CD14-positive monocyte (primary cell): Measurements from ENCODE around the gene C10orf67. TPM values are rescaled to one million over a fixed set of nuclear protein-coding genes. Genes with fewer than 3 reads are reported as not detected.
A peak's percentile ranks its signal among the peaks of the same experiment; 100 is the strongest.

Source experiments
- DNase-seq, 3 donors: peaks; one replicate each; pipeline ENCODE4 v3.0.0-alpha.2; 2011 to 2022
- H2AFZ ChIP-seq: 2 replicates; pipeline ENCODE4 v1.6.0; 2012; ENCODE audit warnings: mild to moderate bottlenecking, low read depth, low read length, inconsistent platforms; ENCODE audit not compliant: insufficient read depth, poor library complexity, severe bottlenecking
- H3K27ac ChIP-seq, 2 donors: 1 replicate in 1 of 2; 2 replicates in 1 of 2; pipeline ENCODE4 v1.5.1; 2012 to 2013; ENCODE audit warnings: low read length in 2 of 2, control low read depth in 1 of 2, inconsistent platforms in 1 of 2, low read depth in 1 of 2, mild to moderate bottlenecking in 1 of 2
- H3K27me3 ChIP-seq, 2 donors: one replicate each; pipeline versions ENCODE4 v1.6.0 to v1.6.1; 2011 to 2013; ENCODE audit warnings: low read length in 2 of 2; ENCODE audit not compliant: control insufficient read depth in 2 of 2, insufficient read depth in 2 of 2
- H3K36me3 ChIP-seq, 2 donors: replicated peaks in 1 of 2; 1 replicate in 1 of 2; 2 replicates in 1 of 2; pipeline versions ENCODE4 v1.5.1 to v1.6.1; 2012 to 2013; ENCODE audit warnings: low read length in 2 of 2, control low read depth in 1 of 2, inconsistent platforms in 1 of 2, mild to moderate bottlenecking in 1 of 2; ENCODE audit not compliant: insufficient read depth in 2 of 2, control insufficient read depth in 1 of 2
- H3K4me1 ChIP-seq, 2 donors: 1 replicate in 1 of 2; 2 replicates in 1 of 2; pipeline versions ENCODE4 v1.5.1 to v1.6.1; 2012 to 2013; ENCODE audit warnings: low read length in 2 of 2, control low read depth in 1 of 2, inconsistent platforms in 1 of 2, mild to moderate bottlenecking in 1 of 2, moderate library complexity in 1 of 2; ENCODE audit not compliant: insufficient read depth in 2 of 2, control insufficient read depth in 1 of 2
- H3K4me2 ChIP-seq: replicated peaks from 2 replicates; pipeline ENCODE3; 2012; ENCODE audit warnings: low read length, moderate library complexity, mild to moderate bottlenecking; ENCODE audit not compliant: poor library complexity, severe bottlenecking; ENCODE audit errors: extremely low read depth
- H3K4me3 ChIP-seq, 3 experiments: fragments of 200-600 bp in 1 of 3; sonication (generic) in 1 of 3; replicated peaks in 1 of 3; 1 replicate in 2 of 3; 2 replicates in 1 of 3; pipeline ENCODE4 v1.5.1; 2011 to 2013; ENCODE audit warnings: low read length in 3 of 3, mild to moderate bottlenecking in 3 of 3, control low read depth in 2 of 3, low read depth in 2 of 3, inconsistent platforms in 1 of 3, moderate library complexity in 1 of 3
- H3K79me2 ChIP-seq: 2 replicates; pipeline ENCODE4 v1.6.0; 2012; ENCODE audit warnings: mild to moderate bottlenecking, control low read depth, inconsistent platforms, low read length, moderate library complexity; ENCODE audit not compliant: insufficient read depth
- H3K9ac ChIP-seq: 2 replicates; pipeline ENCODE4 v1.6.0; 2017; ENCODE audit warnings: low read length, mild to moderate bottlenecking; ENCODE audit not compliant: insufficient read depth, poor library complexity, severe bottlenecking
- H3K9me3 ChIP-seq, 2 donors: replicated peaks in 1 of 2; 1 replicate in 1 of 2; 2 replicates in 1 of 2; pipeline versions ENCODE4 v1.5.1 to v1.6.1; 2012 to 2013; ENCODE audit warnings: low read length in 2 of 2, control low read depth in 1 of 2; ENCODE audit not compliant: control insufficient read depth in 1 of 2, insufficient read depth in 1 of 2
- H4K20me1 ChIP-seq: 2 replicates; pipeline ENCODE4 v1.6.0; 2012; ENCODE audit warnings: mild to moderate bottlenecking, low read length, control low read depth, moderate library complexity; ENCODE audit not compliant: insufficient read depth
- H3K27ac Mint-ChIP-seq, 7 donors: one replicate each; pipeline ENCODE4 v1.8.0; 2020; ENCODE audit warnings: mild to moderate bottlenecking in 7 of 7, mixed read lengths in 7 of 7, moderate library complexity in 6 of 7, inconsistent platforms in 2 of 7
- H3K27me3 Mint-ChIP-seq, 3 donors: one replicate each; pipeline ENCODE4 v1.8.0; 2021 to 2022; ENCODE audit warnings: low read depth in 3 of 3, mild to moderate bottlenecking in 3 of 3, mixed read lengths in 3 of 3, moderate library complexity in 3 of 3, inconsistent platforms in 1 of 3
- H3K36me3 Mint-ChIP-seq, 2 donors: one replicate each; pipeline ENCODE4 v1.8.0; 2020; ENCODE audit warnings: mixed read lengths in 2 of 2, inconsistent platforms in 1 of 2, mild to moderate bottlenecking in 1 of 2
- H3K4me1 Mint-ChIP-seq: one replicate; pipeline ENCODE4 v1.8.0; 2020; ENCODE audit warnings: mild to moderate bottlenecking, mixed read lengths
- H3K4me3 Mint-ChIP-seq, 2 donors: one replicate each; pipeline ENCODE4 v1.8.0; 2020; ENCODE audit warnings: mild to moderate bottlenecking in 2 of 2, mixed read lengths in 2 of 2, moderate library complexity in 1 of 2
- H3K9me3 Mint-ChIP-seq, 7 donors: one replicate each; pipeline ENCODE4 v1.8.0; 2020 to 2022; ENCODE audit warnings: mixed read lengths in 7 of 7, mild to moderate bottlenecking in 6 of 7, moderate library complexity in 6 of 7, inconsistent platforms in 2 of 7
- WGBS: methylation state at CpG from one replicate; pipeline ENCODE4 v1.1.5; 2013; ENCODE audit warnings: missing lambda C conversion rate; ENCODE audit not compliant: insufficient coverage; 5-methylcytosine and 5-hydroxymethylcytosine counted together
- intact Hi-C, 2 donors: fragments of 100-400 bp; cut with micrococcal nuclease; formaldehyde crosslinking; loops; one replicate each; pipeline versions ENCODE4 v1.15.0 to v1.15.1; 2023
- polyA plus RNA-seq, 3 donors: library from polyadenylated mRNA; depleted of rRNA in 1 of 3; unstranded in 2 of 3; stranded (reverse) in 1 of 3; fragments of 300-500 nt in 2 of 3; fragments of >200 nt in 1 of 3; fragmentation: Illumina TruSeq in 2 of 3; gene quantifications; 1 replicate in 2 of 3; 2 replicates in 1 of 3; pipeline ENCODE4 v1.2.3, GENCODE V29; 2012 to 2021
- TF ChIP-seq, protein P1 (sequence below): fragments of 200-600 bp; IDR thresholded peaks from one replicate; pipeline ENCODE4 v1.8.0; 2022; ENCODE audit warnings: antibody characterized with exemption, mild to moderate bottlenecking

The C10orf67 gene
- polyA plus RNA-seq, 3 donors, result not detected

GRCh38 chr10:23189024-23189423, 155.6 kb downstream of the C10orf67 start:
- intact Hi-C loops, result no loop called here
- Histone ChIP-seq H3K27ac (no peak overlapping the region), H3K4me3 (no peak overlapping the region), H4K20me1 (no peaks in the 10 kb centered on the region), H3K9ac (no peak overlapping the region), H3K4me2 (no peak overlapping the region), H3K79me2 (no peaks in the 10 kb centered on the region), H3K4me1 (no peaks in the 10 kb centered on the region), H3K9me3 (peaks cover 0 to 6% of the 10 kb centered on the region in 2 donors), H3K27me3 (peaks cover 43 to 55% of the 10 kb centered on the region in 2 donors), H2AFZ (no peak overlapping the region), H3K36me3 (no peaks in the 10 kb centered on the region)
- no CpG with 5 or more reads among the region's 5 CpGs for WGBS
- TF ChIP-seq, protein P1, sequence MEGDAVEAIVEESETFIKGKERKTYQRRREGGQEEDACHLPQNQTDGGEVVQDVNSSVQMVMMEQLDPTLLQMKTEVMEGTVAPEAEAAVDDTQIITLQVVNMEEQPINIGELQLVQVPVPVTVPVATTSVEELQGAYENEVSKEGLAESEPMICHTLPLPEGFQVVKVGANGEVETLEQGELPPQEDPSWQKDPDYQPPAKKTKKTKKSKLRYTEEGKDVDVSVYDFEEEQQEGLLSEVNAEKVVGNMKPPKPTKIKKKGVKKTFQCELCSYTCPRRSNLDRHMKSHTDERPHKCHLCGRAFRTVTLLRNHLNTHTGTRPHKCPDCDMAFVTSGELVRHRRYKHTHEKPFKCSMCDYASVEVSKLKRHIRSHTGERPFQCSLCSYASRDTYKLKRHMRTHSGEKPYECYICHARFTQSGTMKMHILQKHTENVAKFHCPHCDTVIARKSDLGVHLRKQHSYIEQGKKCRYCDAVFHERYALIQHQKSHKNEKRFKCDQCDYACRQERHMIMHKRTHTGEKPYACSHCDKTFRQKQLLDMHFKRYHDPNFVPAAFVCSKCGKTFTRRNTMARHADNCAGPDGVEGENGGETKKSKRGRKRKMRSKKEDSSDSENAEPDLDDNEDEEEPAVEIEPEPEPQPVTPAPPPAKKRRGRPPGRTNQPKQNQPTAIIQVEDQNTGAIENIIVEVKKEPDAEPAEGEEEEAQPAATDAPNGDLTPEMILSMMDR, result no peak
- no peak overlapping the region for H3K27ac Mint-ChIP-seq
- H3K4me3 Mint-ChIP-seq, result peak overlapping the region in 1 of 2 donors; percentile 21
- DNase-seq, result no peak
- H3K27me3 Mint-ChIP-seq, result peaks cover 57 to 72% (median 65%) of the 10 kb centered on the region in 3 donors
- no peaks in the 10 kb centered on the region for H3K36me3 Mint-ChIP-seq
- H3K9me3 Mint-ChIP-seq, result peaks cover 0 to 5% (median 2%) of the 10 kb centered on the region in 7 donors
- peaks cover 1% of the 10 kb centered on the region for H3K4me1 Mint-ChIP-seq

- H2AFZ ChIP-seq, result no peak overlapping the region
- Mint-ChIP-seq H3K27ac (no peak overlapping the region), H3K4me1 (no peaks in the 10 kb centered on the region), H3K27me3 (peaks cover 48 to 62% (median 58%) of the 10 kb centered on the region in 3 donors), H3K9me3 (peaks cover 0 to 3% (median 0%) of the 10 kb centered on the region in 7 donors), H3K4me3 (no peak overlapping the region), H3K36me3 (no peaks in the 10 kb centered on the region)
- H3K4me3 ChIP-seq, result no peak overlapping the region
- intact Hi-C loops, result no loop called here
- no peak overlapping the region for H3K27ac ChIP-seq
- peaks cover 36 to 44% of the 10 kb centered on the region in 2 donors for H3K27me3 ChIP-seq
- no peak overlapping the region for H3K9ac ChIP-seq
- no peak overlapping the region for H3K4me2 ChIP-seq
- no peaks in the 10 kb centered on the region for H3K36me3 ChIP-seq
- H3K79me2 ChIP-seq, result no peaks in the 10 kb centered on the region
- TF ChIP-seq, protein P1, result no peak
- no peak for DNase-seq
- no peaks in the 10 kb centered on the region for H3K4me1 ChIP-seq
- peaks cover 0 to 6% of the 10 kb centered on the region in 2 donors for H3K9me3 ChIP-seq
- no CpG with 5 or more reads among the region's 1 CpG for WGBS
- H4K20me1 ChIP-seq, result no peaks in the 10 kb centered on the region
Measured at GRCh38 chr10:23187155-23187554, 157.4 kb downstream of the C10orf67 start.
